ENCODE results near the gene THEM5.
"Not testable (repeated sequence)": the region's sequence is repeated elsewhere in the genome, so short reads cannot be mapped to it uniquely, and the experiment has no call there.

Gene THEM5, protein sequence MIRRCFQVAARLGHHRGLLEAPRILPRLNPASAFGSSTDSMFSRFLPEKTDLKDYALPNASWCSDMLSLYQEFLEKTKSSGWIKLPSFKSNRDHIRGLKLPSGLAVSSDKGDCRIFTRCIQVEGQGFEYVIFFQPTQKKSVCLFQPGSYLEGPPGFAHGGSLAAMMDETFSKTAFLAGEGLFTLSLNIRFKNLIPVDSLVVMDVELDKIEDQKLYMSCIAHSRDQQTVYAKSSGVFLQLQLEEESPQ

DNA sequence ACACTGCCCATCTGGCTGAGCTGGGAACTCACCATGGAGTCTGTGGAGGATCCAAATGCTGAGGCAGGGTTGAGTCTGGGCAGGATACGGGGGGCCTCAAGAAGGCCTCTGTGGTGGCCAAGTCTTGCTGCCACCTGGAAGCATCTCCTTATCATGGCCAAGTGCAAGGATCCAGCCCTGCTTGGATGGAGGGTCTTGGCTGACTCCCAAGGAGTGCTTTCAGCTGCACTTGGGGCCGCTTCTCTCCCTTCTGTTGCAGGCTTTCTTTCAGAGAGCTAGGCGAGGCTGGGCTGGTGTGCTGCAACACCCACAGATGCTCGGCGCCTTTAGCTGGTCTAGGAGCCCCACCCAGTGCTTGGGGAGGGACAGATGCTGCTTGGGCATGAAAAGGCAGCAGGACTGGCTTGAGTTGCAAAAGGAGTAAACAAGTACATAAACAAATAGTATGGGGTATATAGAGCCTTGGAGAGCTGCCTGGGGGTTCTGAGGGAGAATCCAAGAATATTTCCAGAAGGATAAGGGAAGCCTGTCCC lies at the start of gene THEM5:
Gene THEM5 (minus strand): TSS at position 302 of the 533 bp plus-strand sequence. CDS start 147 bp downstream, at position 155.
- DNase-seq = no peak

DNA sequence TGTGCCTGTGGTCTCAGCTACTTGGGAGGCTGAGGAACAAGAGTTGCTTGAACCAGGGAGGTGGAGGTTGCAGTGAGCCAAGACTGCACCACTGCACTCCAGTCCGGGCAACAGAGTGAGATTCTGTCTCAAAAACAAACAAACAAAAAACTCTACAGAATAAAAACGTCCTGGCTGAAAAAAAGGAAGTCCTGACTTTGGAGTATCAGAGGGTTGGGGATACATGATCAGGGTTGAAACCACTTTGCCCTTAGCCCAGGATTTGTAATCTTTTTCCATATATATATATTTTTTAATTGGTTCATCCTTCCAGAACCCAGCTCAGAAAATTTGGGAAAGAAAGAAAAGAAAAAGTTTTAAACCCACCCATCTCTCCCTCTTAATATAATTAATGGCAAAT lies 49.3 kb upstream of the THEM5 start:
- DNase-seq = no peak

DNA sequence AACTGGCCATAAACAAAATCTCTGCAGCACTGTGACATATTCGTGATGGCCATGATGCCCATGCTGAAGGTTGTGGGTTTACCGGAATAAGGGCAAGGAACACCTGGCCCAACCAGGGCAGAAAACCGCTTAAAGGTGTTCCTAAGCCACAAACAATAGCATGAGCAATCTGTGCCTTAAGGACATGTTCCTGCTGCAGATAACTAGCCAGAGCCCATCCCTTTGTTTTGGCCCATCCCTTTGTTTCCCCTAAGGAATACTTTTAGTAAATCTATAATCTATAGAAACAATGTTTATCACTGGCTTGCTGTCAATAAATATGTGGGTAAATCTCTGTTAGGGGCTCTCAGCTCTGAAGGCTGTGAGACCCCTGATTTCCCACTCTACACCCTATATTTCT lies 47.3 kb upstream of the THEM5 start:
- DNase-seq = not testable (repeated sequence)

DNA sequence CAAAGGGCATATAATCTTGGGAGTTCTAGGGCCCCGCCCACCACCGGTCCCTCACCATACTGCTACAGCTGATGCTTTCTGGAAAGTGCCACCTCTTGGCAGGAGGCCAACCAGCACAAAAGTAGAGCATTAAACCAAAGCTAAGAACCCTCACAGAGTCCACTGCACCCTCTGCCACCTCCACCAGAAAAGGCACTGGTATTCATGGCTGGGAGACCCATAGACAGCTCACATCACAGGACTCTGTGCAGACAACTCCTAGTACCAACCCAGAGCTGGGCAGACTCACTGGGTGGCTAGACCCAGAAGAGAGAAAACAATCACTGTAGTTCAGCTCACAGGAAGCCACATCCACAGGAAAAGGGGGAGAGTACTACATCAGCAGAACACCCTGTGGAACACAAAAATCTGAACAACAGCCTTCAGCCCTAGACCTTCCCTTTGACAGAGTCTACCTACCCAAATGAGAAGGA lies 45.0 kb upstream of the THEM5 start:
- DNase-seq = no peak

DNA sequence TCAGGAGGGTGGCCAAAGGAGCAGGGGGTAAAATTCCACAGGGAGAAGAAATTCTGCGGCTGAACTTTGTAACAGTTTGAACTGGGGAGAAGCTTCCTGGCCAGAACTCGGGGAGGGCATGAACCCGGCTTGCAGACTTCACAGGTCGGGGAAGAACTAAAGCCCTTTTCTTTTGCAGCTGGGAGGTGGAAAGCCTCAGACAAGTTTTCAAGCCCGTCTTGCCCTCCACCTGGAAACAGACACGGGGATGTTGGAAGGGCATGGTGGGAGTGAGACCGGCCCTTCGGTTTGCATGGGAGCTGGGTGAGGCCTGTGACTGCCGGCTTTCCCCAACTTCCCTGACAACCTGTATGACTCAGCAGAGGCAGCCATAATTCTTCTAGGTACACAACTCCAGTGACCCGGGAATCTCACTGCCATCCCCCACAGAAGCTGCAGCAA lies 44.5 kb upstream of the THEM5 start:
- no peak for DNase-seq

DNA sequence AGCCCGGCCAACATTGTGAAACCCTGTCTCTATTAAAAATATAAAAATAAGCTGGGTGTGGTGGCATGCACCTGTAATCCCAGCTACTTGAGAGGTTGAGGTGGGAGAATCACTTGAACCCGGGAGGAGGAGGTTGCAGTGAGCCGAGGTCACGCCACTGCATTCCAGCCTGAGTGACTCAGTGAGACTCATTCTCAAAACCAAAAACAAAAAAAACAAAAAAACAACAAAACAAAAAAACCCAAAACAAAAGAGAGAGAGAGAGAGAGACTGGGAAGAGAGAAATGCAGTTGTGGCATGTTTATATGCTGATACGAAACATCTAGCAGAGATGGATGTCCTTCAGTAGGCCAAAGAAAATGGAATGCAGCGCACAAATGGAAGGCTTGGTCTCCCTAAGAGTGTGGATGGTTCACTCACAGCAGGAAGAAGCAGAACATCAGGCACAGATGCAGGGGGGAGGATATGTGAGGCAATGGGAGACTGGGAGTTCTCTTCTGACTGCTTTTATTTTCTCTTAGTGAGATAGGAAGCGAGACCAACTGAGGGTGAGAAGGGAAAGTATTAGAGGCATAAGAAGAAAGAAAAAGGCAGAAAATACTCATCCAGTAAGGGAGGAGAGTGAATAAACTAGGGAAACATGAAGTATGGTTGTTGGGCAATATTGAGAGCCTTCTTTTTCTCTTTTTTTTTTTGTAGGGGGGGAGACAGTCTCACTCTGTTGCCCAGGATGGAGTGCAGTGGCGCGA lies 39.8 kb upstream of the THEM5 start:
- DNase-seq = no peak

DNA sequence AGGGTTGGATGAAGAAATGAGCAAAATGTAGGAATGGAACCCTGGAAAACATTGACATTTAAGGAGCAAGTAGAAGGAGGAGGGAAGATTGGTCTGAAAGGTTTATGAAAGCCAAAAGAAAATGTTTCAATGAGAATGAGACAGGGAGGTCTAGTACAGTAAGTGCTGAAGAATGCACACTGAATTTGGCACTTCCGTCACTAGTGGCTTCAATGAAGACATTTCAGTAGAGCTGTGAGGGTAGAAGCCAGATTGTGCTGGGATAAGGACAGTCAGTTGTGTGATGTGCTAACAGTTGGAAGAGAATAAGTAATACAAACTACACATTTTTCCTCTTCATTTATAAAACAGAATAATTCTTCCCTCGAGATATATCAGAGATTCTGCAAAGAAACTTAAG lies 38.7 kb upstream of the THEM5 start:
- DNase-seq = no peak

DNA sequence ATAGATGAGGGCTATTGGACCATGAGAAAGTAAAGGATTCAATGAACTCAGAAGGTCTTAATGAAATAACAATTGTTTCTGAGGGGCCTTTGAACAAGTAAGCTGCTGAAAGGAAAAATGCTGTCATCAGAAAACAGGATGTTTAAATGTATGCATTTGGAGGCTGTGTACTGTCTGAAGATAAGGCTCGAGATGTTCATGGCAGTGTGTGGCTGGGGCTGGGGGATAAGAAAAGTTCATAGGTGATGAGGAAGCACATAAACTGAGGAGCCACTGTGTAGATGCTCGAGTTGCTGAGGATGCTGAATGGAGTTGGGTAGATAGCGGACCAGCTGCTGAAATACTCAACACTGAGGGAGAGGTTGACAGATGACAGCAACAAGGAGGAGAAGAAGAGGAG lies 38.0 kb upstream of the THEM5 start:
- no peak for DNase-seq

DNA sequence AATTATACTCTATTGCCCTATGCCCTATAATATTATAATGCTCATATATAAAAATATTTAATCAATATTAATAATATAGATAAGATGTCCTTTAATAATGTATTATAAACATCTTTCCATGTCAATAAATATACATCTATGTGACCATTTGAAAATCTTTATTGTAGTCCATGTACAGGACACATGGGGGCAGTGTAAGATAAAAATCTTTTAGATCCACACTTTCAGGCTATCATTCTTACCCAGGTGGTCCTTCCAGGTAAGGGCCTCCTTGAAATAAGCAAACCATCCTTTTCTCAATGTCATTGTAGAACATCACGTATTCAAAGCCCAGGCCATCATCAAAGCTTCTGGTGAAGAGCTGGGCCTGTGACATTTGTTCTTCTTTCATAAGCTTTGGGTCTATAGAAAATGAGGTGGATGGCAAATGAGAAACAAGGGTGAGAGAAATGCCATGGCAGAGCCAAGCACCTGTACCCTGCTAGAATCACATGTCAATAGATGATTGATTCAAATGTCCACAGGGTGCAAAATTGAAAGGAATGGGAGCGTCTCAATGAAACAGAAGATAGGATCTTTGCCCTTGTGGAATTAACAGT lies 35.6 kb upstream of the THEM5 start:
- DNase-seq = peak in 1 of 2 experiments; percentile 29

DNA sequence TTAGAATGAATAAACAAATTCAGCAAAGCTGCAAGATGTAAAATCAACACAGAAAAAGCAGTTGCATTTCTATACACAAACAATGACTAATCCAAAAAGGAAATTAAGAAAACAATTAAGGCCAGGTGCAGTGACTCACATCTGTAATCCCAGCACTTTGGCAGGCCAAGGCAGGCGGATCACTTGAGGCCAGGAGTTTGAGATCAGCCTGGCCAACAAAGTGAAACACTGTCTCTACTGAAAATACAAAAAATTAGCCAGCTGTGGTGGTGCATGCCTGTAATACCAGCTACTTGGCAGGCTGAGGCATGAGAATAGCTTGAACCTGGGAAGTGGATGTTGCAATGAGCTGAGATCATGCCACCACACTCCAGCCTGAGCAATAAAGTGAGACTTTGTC lies 33.5 kb upstream of the THEM5 start:
- DNase-seq = no peak

DNA sequence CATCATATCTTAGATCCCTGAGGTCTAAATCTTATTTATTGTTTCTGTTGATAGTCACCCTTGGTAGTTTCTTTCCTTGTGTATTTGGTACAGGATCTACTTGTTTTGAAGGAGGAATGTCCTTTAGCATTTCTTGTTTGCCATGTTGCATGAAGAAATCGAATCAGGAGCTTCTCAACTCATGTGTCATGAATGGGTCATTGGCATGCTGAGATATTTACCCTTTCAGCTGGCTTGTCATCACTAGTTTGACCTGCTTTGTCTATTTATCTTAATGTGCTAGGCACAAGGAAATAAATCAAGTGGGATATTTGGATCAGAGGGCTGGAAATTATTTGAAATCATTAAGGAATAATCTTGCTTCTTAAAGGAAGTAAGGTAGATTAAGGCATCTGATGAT lies 32.0 kb upstream of the THEM5 start:
- no peak for DNase-seq

DNA sequence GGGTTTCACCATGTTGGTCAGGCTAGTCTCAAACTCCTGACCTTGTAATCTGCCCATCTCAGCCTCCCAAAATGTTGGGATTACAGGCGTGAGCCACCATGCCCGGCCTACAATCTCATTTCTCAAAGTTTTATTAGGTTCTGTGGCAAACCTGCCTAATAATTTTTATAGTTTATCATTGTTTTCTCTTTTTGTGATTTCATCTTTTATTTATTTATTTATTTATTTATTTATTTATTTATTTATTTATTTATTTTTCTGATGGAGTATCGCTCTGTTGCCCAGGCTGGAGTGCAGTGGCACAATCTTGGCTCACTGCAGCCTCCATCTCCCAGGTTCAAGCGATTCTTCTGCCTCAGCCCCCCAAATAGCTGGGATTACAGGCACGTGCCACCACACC lies 31.4 kb upstream of the THEM5 start:
- not testable (repeated sequence) for DNase-seq

DNA sequence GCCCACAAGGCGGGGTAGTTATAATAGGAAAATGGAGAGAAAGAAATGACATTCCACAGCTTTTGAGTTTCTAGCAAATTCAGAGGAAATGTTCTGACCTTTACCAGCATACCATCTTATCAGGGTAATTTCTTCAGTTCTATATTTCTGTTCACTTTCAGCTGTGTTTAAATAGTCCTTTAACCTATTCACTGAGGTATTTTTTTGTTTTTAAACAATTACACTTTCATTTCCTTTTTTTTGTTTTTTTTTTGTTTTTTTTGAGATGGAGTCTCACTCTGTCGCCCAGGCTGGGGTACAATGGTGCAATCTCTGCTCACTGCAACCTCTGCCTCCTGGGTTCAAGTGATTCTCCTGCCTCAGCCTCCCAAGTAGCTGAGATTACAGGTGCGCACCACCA lies 30.9 kb upstream of the THEM5 start:
- DNase-seq = not testable (repeated sequence)

DNA sequence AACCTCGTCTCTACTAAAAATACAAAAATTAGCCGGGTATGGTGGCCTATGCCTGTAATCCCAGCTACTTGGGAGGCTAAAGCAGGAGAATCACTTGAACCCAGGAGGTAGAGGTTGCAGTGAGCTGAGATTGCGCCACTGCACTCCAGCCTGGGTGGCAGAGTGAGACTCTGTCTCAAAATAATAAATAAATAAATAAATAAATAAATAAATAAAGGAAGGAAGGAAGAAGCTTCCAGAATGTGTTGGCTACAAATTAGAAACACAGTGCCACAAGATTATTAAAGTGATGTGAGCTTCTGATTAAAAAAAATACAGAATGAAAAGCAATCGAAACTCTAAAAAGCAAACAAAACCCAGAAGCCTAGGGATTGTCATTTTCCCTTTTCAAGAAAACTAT lies 30.4 kb upstream of the THEM5 start:
- not testable (repeated sequence) for DNase-seq

DNA sequence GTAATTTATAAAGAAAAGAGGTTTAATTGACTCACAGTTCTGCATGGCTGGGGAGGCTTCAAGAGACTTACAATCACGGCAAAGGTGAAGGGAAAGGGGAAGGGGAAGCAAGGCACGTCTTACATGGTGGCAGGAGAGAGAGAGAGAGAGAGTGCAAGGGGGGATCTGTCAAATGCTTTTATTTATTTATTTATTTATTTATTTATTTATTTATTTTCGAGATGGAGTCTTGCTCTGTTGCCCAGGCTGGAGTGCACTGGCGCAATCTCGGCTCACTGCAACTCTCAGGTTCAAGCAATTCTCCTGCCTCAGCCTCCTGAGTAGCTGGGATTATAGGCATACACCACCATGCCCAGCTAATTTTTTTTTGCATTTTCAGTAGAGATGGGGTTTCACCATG lies 29.4 kb upstream of the THEM5 start:
- DNase-seq = not testable (repeated sequence)

DNA sequence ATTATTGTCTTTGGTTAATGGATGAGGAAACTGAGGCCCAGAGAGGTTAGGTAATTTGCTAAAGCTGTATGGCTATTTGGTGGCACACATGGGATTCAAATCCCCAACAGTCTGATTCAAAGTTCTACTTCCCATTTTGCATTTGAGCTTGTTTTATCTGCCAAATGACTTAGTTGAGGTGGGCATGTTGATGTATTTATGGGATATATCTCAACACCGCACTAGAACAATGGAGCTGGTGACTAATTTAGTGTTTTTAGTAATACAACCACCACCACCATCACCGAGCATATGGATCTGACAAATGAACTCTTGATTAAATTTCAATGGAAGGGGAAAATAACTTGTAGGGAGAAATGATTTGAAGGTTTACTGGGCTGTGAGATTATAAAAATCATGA lies 29.0 kb upstream of the THEM5 start:
- DNase-seq = no peak

DNA sequence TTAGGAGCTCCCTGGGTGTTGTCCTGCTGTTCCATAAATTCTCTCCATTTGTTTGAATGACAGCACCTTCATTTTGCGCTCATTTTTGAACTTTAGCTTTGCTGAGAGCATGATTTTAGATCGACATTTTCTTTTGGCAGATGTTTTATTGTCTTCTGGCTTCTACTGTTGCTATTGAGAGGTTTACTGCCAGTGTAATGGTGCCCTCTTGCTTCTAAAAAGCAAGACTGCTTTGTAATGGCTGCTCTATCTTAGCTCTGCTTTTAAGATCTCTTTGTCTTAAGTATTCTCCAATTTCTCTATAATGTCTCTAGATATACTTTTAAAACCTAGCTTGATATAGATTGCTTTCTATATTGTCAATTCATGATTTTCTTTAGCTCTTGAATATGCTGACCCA lies 28.0 kb upstream of the THEM5 start:
- no peak for DNase-seq

DNA sequence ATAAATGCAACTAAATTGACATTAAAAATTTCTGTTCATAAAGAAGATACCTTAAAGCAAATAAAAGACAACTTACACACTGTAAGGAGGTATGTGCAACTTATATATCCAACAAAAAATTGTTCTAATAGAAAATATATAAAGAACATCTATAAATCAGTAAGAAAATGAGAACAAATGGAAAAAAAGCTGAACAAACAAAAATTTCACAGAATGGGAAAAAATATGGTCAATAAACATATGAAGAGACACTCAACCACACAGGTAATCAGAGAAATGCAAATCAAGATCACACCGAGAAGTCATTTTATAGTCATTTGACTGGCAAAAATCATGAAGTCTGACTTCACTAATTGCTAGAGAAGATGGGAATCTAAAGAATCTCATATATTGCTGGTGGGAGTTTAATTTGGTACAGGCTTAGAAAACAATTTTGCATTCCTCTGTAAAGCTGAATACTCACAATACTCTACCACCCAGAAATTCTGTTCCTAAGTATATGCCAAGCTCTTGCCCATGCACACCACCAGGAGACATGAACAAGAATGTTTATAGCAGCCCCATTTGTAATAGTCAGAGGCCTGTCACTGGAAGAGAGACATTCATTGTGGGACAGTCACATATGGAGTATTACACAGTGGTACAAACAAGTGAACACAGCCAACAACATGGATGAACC lies 22.0 kb upstream of the THEM5 start:
- DNase-seq = no peak

DNA sequence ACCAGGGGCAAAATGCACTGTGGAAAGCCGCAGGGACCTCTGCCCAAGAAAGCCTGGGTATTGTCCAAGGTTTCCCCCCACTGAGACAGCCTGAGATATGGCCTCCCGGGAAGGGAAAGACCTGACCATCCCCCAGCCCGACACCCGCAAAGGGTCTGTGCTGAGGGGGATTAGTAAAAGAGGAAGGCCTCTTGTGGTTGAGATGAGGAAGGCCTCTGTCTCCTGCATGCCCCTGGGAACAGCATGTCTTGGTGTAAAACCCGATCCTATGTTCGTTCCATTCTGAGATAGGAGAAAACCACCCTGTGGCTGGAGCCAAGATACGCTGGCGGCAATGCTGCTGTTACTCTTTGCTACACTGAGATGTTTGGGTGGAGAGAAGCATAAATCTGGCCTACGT lies 19.3 kb upstream of the THEM5 start:
- not testable (repeated sequence) for DNase-seq

DNA sequence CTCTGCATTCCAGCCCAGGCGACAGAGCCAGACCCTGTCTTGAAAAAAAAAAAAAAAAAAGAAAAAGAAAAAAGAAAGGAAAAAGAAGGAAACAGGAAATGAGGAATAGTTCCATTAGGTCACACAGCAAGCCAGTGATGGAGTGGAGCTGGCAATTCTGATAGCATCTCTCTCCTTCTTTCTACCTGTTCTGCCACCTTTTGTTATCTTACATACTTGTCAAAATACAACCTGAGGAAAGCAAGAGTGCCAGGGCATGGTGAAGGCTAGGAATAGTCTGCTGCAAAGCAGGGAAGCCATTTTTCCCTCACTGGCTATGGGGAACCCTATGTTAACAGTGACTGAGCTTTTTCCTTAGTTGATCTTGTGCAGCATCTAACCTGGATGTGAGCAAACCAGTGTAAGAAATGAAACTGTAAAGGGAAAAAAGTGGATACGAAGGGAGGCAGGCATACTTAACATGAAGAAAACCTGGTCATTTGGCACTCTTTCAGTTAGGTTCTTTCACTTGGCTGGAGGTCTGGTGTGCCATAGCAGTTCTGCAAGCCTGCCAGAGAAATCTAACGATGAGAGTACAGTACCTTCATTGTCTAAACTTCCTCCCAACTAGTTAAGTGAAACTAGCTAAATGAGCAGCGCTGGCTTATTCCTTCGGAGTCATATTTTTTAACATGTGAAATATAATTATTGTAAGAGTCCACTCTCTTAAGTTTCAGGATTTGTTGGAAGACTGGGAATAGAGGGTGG lies 17.9 kb upstream of the THEM5 start:
- DNase-seq = no peak

DNA sequence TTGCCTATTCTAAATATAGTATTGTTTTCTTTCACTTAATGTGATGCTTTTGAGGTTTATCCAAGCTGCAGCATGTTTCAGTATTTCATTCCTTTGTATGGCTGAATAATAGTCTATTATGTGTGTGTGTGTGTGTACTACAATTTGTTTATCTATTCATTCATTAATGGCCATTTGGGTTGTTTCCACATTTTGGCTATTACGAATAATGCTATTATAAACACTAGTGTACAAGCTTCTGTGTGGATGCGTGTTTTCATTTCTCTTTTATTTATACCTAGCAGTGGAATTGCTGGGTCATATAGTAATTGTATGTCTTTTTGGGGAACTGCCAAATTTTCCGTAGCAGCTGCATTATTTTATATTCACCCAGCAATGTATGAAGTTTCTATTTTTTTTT lies 15.0 kb upstream of the THEM5 start:
- DNase-seq = peak in 1 of 2 experiments; percentile 21

DNA sequence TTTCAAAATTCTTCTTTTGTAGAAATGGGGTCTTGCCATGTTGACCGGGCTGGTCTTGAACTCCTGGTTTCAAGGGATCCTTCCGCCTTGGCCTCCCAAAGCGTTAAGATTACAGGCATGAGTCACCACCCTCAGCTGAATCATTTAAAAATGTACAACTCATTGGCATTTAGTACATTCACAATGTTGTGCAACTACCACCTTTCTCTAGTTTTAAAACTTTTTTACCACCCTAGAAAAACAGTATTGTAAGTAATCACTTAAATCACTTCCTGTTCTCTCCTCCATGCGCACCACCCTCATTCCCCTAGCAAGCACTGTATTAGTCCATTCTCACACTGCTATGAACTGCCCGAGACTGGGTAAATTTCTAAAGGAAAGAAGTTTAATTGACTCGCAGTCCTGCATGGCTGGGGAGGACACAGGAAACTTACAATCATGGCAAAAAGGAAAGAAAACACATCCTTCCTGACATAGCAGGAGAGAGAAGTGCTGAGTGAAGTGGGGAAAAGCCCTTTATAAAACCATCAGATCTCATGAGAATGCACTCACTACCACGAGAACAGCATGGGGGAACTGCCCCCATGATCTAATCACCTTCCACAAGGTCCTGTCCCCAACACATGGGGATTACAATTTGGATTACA lies 14.4 kb upstream of the THEM5 start:
- no peak for DNase-seq
